GM18517 (cell line): ENCODE measurements around the gene ZC3H8.

ENCODE experiments used
- ATAC-seq: cut with Tn5 transposase; IDR thresholded peaks from one replicate; pipeline ENCODE4 v1.9.1; 2021; ENCODE audit warnings: mild to moderate bottlenecking, moderate library complexity; ENCODE audit not compliant: unreplicated experiment

ZC3H8 gene

DNA sequence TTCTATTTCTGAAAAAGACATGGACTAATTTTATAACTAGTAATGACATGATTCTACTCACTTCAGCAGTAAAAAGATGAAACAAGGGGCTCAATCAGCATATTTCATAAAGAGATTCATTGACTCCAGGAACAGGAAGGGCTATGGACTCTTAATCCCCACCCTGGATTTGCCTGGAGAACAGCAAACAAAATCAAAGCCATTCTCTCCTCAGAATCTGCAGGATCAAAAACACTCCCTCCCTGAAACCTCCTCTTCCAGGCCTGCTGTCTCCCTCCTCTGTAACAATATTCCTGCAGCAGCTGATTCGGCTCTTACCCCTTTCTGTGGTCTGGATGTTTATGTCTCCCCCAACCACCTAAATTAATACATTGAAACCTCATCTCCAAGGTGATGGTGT is 57.0 kb downstream of the ZC3H8 start:
- no peak for ATAC-seq

DNA sequence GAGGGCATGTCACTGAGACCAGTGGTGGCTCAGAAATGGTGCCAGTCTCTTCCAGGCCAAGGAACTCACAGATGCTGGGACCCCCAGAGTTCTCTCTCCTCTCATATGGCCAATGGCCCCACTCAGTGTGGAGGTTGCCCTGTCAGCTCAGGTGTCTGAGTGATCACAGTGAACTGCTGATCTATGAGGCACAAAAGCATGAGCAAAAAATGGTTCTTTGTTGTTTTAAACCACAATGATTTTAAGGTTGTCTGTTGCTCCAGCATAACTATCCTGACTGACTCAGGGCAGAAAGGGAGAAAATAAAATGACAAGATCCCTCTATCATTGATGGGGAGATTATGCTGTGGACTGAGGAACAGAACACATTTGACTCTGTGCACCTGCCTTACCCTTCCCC is 58.9 kb downstream of the ZC3H8 start:
- no peak for ATAC-seq

DNA sequence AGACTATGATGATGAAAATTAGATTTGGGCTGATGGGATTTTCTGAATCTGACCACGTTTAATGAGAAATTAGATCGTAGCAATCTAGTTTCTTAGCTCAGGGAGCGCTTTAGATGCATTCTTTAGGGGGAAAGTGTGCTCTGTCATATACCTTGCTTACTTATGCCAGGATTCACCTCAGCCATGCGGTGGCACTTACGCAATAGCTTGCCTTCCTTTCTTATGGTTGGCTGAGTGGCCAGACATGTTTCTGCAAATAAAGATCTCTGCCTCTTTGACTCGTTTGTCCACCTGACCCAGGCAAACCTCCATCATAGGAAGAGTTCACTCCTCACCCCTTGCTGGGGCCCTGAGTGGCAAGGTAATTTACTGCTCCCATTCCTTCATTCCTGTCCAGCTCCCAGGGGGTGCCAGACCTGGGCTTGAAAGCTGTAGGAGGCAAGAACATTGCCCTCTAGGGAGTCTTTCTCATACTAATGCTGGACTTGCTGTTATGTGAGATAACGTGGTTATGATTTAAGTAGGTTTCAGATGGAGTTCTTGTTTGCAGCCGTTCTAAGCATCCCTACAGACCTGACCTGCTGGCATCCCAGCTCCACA is 59.6 kb downstream of the ZC3H8 start:
- ATAC-seq = no peak

DNA sequence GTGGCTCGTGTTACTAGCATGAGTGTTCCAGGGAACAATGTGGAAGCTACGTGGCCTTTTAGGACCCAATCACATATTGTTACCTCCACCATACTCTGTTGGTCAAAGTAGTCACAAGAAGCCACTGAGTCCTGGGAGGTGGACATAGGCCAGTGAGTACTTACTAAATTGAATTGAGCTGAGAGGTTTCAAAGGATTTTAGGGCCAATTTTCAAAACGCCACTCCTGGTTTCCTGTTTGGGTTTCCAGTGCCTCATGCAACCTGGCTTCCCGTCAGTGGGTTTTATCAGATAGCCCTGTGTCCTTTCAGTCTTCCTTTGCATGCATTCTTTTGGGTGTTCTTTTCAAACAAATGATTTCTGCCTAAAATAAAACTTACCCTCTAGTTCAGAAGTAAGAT is 60.4 kb downstream of the ZC3H8 start:
- ATAC-seq = no peak

DNA sequence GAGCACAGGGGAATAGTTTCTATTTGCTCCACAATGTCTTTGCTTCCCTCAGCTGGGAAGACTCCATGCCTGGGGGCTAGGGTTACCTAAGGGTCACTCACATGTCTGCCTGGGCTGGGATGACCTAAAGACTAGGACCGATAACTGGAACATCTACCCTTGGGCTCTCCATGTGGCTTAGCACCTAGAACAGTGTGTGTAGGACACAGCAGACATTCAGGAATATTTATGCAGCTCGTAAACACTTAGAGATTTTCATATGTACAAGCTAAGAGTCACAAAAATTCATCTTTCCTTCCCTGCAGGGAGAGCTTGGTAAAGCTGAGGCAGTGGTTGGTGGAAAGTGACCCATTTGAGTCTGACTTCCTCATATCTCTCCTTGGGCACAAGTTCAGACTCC is 60.8 kb downstream of the ZC3H8 start:
- ATAC-seq = no peak

DNA sequence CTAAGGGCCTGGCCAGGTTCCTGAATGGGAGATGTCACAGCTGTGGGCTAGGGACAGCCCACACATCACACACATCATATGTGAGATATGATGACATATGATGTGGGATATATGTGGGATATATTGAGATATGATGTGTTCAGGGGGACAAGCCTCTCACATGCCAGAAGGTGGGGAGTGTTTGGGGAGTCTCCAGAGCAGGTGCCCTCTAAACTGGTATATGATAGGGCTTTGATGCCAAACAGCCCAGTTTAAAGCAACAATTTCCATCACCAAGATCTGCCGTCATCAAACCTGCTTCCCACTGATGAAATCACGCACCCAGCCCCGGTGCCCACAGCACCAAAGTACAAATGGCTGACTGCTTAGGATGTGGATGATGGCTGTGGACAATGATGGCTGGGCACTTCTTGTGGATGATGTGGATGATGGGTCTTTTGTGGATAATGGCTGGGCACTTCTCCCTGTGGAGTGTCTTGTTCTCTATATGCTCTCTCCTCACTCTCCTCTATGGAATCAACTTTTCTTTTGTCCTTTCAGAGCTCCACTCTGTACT is 65.8 kb downstream of the ZC3H8 start:
- no peak for ATAC-seq

DNA sequence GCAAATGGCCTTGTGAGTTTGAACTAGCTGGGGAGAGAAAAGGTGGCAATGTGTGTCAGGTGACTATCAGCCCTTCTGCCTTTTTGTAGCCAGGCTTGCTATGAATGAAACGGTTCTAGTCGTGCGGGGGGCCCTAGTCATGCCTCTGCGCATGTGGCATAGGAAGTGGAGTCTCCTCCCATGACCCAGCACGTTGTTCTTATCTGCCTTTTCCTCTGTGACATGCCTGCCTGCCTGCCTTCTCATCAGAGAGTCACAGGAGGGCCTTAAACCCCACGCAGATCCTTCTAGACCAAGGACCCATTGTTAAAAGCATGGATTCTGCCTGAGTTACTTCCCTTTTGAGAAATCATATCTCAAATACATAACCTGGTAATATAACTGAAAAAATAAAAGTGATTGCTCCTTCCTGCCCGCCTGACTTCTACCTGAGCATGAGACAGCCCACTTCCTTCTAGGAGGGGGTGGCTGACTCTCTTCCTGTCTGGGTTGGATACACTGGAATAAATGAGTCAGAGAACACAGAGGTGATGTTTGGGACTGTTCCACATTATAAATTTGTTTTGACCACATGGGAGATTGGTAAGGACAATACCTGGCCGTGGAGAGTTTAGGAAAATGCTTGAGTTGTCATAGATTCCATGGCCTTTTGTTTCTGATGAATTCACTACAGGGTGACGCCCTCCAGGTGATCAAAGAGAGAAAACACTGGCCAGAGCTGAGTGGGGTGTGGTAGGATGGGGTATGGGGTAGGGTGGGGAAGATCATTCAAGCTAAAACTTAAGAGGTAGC is 66.8 kb downstream of the ZC3H8 start:
- ATAC-seq = no peak

DNA sequence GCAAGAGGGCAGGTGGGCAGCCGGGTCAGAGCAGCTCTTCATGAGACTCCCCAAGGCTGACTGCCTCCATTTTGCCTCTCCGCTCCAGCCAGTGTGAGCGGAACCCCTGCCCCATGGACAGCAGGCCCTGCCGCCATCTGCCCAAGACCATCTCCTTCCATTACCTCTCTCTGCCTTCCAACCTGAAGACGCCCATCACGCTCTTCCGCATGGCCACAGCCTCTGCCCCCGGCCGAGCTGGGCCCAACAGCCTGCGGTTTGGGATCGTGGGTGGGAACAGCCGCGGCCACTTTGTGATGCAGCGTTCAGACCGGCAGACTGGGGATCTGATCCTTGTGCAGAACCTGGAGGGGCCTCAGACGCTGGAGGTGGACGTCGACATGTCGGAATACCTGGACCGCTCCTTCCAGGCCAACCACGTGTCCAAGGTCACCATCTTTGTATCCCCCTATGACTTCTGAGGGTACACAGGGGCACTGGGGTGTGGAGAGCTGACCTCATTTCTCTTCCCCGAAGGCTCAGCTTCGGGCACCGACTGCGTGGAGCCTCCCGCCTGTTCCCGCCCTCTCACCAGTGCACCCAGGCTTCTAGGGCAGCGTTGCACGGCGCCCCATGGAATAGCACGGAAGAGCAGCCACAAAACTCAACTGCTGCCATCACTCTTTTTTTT is 67.7 kb downstream of the ZC3H8 start:
- ATAC-seq = no peak

DNA sequence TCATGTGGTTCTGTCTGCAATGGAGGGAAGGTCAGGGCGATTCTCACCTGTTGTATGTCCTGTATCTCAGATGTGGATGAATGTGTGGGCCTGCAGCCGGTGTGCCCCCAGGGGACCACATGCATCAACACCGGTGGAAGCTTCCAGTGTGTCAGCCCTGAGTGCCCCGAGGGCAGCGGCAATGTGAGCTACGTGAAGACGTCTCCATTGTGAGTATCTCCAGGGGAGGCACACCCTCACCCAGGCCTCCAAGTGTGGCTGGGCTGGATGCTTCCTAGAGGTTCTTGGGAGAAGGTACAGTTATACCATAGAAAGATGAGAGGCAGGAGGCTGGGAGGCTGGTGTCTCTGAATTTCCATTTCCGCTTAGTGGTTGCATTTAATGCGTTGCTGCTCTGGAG is 69.7 kb downstream of the ZC3H8 start:
- no peak for ATAC-seq

DNA sequence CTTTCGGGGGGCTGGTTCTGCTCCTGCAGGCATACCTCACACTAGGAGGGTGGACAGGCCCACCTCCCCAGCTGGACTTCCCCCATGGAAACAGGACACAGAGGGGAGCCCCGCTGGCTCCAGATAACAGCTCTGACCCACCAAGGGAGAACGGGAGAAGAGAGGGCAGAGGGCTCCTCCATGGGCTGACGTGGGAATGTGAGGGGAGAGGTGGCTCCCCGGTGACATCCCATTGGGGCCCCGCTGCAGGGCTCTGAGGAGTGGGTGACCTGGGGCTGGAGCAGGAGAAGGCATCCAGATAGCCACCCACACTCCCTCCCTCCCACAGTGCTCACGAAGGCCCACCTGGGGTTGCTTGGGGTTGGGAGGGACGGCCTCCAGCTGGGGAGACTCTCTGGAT is 70.7 kb downstream of the ZC3H8 start:
- ATAC-seq = no peak

DNA sequence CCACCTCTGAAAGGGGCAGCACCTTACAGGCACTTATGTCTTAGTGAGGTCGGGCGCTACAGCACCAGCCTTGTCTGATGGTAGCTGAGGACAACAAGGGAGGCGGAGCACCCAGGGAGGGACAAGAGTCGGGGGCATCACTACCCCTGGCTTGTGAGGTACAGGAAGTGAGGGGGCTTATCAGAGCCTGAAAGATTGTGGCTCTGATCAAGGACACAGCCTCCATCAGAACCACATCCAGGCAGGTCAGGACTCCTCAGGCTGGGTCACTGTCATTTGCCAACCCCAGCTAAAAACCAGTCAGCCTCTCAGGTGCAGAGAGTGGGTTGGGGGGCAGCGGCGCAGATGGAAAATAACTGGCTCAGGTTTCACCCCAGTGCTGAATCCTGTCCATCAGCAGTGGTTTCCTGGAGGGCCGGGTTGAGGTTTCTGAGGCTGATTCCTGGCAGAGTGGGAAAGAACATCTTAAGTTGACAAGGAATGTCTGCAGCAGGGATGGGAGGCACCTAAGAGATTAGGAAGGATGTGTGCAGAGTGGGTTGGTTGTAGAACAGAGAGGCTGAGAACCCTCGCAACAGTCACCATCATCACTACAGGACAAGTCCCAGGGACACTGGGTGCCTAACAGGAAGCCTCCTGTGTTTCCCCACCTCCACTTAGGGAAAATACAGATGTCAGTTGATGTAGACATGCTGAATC is 71.4 kb downstream of the ZC3H8 start:
- ATAC-seq = no peak

DNA sequence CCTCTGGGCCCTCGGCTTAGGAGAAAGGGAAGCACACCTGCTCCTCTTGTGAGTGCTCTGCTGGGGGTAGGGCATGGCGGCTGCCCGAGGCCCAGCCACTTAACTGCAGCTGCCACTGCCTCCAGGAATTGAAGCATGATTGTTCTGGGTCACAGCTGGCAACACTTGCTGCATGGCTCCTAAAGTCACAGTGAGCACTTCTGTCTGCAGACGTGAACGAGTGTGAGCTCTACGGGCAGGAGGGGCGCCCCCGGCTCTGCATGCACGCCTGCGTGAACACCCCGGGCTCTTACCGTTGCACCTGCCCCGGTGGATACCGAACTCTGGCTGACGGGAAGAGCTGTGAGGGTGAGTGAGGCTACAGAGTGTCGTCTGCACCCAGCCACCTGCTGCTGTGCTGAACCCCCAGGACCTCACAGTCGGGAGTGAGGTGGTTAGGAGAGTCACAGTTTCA is 72.2 kb downstream of the ZC3H8 start:
- no peak for ATAC-seq

DNA sequence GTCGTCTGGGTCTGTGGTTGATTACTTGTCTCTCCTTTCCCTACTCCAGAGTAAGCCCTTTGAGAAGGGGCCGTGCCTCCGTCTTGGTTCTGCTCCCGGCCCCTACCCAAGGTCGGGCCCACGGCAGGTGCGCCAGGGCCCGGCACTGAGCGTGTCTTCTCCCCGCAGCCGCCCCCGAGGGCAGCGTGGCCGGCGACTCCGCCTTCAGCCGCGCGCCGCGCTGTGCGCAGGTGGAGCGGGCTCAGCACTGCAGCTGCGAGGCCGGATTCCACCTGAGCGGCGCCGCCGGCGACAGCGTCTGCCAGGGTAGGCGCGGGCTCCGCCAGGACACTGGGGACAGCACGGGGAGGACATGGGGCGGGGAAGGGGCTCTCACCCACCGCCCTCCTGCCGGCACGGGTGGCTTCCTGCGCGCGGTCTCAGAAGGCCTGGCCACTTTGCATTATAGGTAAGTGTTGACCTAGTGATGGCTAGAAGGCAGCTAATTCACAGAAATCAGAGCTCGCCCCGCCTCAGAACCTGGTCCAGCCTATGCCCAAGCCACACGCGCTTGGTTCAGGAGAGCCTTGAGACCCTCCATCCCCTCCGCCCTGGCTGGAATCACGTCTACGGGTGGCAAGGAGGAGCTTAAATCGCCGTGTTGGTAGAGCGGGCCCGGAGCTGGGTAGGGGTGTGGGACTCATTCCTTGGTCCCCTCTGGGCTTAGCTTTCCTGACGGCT is 73.1 kb downstream of the ZC3H8 start:
- no peak for ATAC-seq

DNA sequence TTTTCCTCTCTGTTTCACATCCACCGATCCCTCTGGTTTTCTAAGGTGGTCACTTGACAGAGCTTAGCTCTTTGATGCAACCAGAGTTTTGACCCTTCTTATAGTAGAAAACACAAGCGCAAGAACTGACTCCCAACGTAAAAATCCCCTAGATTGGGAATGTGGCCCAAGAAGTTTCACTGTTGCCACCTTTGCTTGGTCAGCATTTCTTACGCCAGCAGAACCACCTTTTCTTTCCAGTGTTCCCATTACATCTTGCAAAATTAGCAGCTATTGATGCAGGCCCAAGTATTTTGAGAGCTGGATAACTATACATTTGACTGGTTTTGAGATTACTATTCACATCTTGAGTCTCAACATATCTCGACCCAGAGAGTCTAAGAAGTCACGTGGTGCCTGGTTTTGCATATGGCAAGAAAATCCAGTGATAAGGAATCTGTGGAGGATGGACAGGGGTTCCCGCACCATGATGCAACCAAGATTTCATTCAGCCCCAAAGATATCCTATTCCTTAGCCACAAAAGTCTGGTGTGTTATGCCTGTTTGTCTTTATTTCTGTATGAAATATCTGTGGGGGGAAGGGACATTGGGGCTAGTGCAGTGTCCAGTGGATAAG is 78.8 kb downstream of the ZC3H8 start:
- no peak for ATAC-seq

DNA sequence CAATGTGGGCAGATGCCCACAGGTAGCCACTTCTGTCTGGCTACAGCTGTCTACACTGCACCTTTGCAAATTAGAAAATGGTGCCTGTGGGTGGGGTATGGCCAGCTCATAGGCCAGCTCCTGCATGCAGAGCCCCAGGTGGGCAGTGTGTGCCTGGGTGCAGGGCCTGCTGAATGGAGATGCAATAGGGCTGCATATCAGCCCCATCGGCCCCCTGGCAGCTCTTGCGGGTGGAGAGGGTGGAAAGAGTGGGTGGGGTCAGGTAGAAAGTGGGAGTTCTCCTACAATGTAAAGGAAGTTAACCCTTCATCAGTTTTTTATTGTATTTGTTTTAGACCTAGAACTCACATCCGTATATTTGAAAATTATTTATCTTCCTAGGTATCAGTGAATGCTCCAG is 79.5 kb downstream of the ZC3H8 start:
- ATAC-seq = no peak

DNA sequence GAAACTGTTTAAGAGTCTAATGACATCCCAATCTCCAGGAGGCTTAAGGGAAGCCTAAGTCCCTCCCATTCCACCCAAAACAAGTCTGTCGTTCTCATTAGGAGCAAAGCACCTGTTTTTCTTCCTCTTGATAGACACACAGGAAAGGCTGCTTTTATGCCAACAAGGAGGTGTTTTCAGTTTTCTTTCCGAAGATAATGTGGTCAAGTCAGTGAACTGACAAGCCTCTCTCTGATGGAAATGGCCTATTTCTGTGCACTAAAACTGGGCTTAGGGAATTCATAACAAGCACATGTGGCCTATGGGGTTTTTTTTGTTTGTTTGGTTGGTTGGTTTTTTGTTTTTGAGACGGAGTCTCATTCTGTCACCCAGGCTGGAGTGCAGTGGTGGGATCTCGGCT is 80.5 kb downstream of the ZC3H8 start:
- no peak for ATAC-seq

DNA sequence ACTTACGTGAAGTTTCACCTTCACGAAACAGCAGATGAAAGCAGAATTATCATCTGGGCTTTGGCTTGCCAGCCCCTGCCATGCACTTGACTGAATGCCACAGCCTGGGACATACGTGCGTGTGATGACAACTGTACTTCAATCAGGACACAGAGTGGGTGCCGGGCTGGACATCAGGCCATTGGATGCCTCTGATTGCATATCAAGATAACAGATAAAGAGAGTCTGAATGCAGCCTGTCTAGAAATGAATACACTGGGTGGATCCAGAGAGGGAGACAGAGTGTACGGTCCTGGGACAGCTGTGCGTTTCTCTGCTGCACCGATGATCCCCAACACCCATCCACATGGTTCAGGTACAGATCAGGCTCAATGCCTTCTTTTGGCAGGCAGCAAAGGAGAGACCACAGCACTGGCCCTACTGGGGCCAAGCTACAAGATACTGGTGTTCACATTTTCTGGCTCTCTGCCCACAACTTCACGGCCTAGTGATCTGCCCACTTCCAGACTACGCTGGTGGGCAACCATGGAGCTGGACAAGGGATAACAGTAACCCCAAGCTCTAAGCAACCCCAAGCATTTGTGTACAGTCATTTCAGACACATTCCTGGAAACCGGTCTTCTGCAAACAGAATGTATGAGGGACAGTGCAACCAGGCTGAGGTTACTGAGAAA is 81.1 kb downstream of the ZC3H8 start:
- no peak for ATAC-seq

DNA sequence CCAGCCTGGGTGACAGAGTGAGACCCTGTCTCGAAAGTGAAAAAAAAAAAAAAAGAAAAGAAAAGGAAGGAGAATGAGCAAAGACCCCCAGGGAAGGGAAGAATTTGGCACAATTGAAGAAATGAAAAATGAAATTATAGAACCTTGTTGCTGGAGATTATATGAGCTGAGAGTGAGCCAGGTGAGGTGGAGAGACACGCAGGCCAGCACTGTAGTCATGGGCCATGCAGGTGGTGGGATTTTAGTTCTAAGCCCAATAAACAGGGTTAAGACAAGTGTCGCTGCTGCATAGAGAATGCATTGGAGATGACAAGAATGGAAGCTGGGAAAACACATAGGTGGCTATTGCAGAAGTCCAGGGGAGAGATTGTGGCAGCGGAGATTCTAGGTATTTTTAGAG is 84.3 kb downstream of the ZC3H8 start:
- no peak for ATAC-seq

DNA sequence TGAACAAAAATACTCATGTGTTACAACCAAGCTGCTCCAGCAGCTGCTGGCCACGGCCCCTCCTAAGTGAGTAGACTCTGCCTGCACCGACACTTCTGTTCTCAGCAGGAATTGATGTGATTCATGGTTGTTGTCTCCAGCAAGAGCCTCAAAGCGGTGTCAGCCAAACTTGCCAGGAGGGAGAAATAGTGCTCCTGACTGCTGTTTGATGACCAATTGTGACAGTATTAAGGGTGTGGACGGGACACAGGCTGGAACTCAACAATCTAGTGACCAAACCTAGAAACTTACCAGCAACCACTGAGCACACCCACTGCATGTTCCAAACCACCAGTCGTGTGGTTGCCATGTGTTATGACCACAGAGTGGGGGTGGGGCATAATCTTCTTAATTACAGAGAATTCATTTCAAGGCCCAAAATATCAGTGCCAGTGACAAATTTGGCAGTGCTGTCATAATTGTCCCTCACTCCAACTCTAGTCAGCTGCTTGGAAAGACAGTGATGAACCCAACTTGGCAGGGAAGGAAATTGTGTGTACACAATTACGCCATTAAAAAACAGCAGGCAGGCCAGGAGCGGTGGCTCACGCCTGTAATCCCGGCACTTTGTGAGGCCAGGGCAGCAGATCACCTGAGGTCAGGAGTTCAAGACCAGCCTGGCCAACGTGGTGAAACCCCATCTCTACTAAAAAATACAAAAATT is 86.3 kb downstream of the ZC3H8 start:
- no peak for ATAC-seq
